HEK293 (cell line): ENCODE results near the gene ATP5ME.
A peak's percentile ranks its signal among the peaks of the same experiment; 100 is the strongest.

ENCODE experiments used
- PRDM1 ChIP-seq: fragments of 450-650 bp; formaldehyde crosslinking; IDR thresholded peaks from 2 replicates; pipeline ENCODE4; 2016; ENCODE audit warnings: missing biosample characterization, missing genetic modification characterization
- SP2 ChIP-seq: fragments of 450-650 bp; formaldehyde crosslinking; IDR thresholded peaks from 2 replicates; pipeline ENCODE4 v1.5.1; 2016; ENCODE audit warnings: missing biosample characterization, missing genetic modification characterization
- ZEB2 ChIP-seq: fragments of 450-650 bp; formaldehyde crosslinking; IDR thresholded peaks from 2 replicates; pipeline ENCODE4 v1.5.1; 2016; ENCODE audit warnings: missing biosample characterization, missing genetic modification characterization
- ZIC2 ChIP-seq: fragments of 450-650 bp; formaldehyde crosslinking; IDR thresholded peaks from 2 replicates; pipeline ENCODE4 v1.5.1; 2016; ENCODE audit warnings: missing biosample characterization, missing genetic modification characterization
- ZNF140 ChIP-seq: fragments of 450-650 bp; formaldehyde crosslinking; IDR thresholded peaks from 2 replicates; pipeline ENCODE4 v1.5.1; 2016; ENCODE audit warnings: missing biosample characterization, missing genetic modification characterization
- ZNF184 ChIP-seq: fragments of 450-650 bp; IDR thresholded peaks from 2 replicates; pipeline ENCODE4 v1.5.1; 2018; ENCODE audit warnings: missing biosample characterization, mild to moderate bottlenecking, missing genetic modification characterization
- ZNF423 ChIP-seq: fragments of 450-650 bp; formaldehyde crosslinking; IDR thresholded peaks from 2 replicates; pipeline ENCODE4 v1.5.1; 2016; ENCODE audit warnings: missing biosample characterization, missing genetic modification characterization
- ZNF558 ChIP-seq: fragments of 450-650 bp; formaldehyde crosslinking; IDR thresholded peaks from 2 replicates; pipeline ENCODE4 v1.5.1; 2016; ENCODE audit warnings: missing biosample characterization, missing genetic modification characterization
- ZNF639 ChIP-seq: fragments of 450-650 bp; formaldehyde crosslinking; IDR thresholded peaks from 2 replicates; pipeline ENCODE4 v1.5.1; 2016; ENCODE audit warnings: missing biosample characterization, missing genetic modification characterization
- ZNF792 ChIP-seq: fragments of 450-650 bp; formaldehyde crosslinking; IDR thresholded peaks from 2 replicates; pipeline ENCODE4 v1.5.1; 2016; ENCODE audit warnings: missing biosample characterization, missing genetic modification characterization
- ZSCAN23 ChIP-seq: fragments of 450-650 bp; formaldehyde crosslinking; IDR thresholded peaks from 2 replicates; pipeline ENCODE4 v1.5.1; 2016; ENCODE audit warnings: missing biosample characterization, missing genetic modification characterization
- ZSCAN30 ChIP-seq: fragments of 450-650 bp; IDR thresholded peaks from 2 replicates; pipeline ENCODE4 v1.5.1; 2018; ENCODE audit warnings: missing biosample characterization, mild to moderate bottlenecking, missing genetic modification characterization, moderate library complexity
- TF ChIP-seq, protein P1 (sequence below): fragments of 450-650 bp; formaldehyde crosslinking; IDR thresholded peaks from 2 replicates; pipeline ENCODE4 v1.5.1; 2017; ENCODE audit warnings: missing biosample characterization, missing genetic modification characterization
- TF ChIP-seq, protein P2 (sequence below): fragments of 450-650 bp; formaldehyde crosslinking; IDR thresholded peaks from 2 replicates; pipeline ENCODE4 v1.5.1; 2017; ENCODE audit warnings: missing biosample characterization, missing genetic modification characterization
- TF ChIP-seq, protein P3 (sequence below): fragments of 450-650 bp; formaldehyde crosslinking; IDR thresholded peaks from 2 replicates; pipeline ENCODE4 v1.5.1; 2017; ENCODE audit warnings: missing biosample characterization, missing genetic modification characterization
- TF ChIP-seq, protein P4 (sequence below): fragments of 450-650 bp; formaldehyde crosslinking; IDR thresholded peaks from 2 replicates; pipeline ENCODE4 v1.5.1; 2016; ENCODE audit warnings: missing biosample characterization, missing genetic modification characterization

ATP5ME gene

GRCh38 chr4:675980-676870, 2.1 kb upstream of the ATP5ME start (continued):
- no peak for TF ChIP-seq ZNF423 (tag by site-specific recombination)
- no peak for TF ChIP-seq ZNF639 (tag by site-specific recombination)
- TF ChIP-seq ZSCAN23 (tag by site-specific recombination) = no peak
- TF ChIP-seq ZNF184 (tag by site-specific recombination) = no peak
- TF ChIP-seq, protein P1, sequence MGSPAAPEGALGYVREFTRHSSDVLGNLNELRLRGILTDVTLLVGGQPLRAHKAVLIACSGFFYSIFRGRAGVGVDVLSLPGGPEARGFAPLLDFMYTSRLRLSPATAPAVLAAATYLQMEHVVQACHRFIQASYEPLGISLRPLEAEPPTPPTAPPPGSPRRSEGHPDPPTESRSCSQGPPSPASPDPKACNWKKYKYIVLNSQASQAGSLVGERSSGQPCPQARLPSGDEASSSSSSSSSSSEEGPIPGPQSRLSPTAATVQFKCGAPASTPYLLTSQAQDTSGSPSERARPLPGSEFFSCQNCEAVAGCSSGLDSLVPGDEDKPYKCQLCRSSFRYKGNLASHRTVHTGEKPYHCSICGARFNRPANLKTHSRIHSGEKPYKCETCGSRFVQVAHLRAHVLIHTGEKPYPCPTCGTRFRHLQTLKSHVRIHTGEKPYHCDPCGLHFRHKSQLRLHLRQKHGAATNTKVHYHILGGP (tag by site-specific recombination) = no peak
- no peak for TF ChIP-seq ZNF140 (tag by site-specific recombination)
- TF ChIP-seq, protein P2, sequence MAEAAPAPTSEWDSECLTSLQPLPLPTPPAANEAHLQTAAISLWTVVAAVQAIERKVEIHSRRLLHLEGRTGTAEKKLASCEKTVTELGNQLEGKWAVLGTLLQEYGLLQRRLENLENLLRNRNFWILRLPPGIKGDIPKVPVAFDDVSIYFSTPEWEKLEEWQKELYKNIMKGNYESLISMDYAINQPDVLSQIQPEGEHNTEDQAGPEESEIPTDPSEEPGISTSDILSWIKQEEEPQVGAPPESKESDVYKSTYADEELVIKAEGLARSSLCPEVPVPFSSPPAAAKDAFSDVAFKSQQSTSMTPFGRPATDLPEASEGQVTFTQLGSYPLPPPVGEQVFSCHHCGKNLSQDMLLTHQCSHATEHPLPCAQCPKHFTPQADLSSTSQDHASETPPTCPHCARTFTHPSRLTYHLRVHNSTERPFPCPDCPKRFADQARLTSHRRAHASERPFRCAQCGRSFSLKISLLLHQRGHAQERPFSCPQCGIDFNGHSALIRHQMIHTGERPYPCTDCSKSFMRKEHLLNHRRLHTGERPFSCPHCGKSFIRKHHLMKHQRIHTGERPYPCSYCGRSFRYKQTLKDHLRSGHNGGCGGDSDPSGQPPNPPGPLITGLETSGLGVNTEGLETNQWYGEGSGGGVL (tag by site-specific recombination) = no peak
- TF ChIP-seq SP2 (tag by site-specific recombination) = no peak
- TF ChIP-seq ZSCAN30 = no peak
- no peak for TF ChIP-seq ZEB2 (tag by site-specific recombination)
- no peak for TF ChIP-seq PRDM1 (tag by site-specific recombination)
- no peak for TF ChIP-seq ZNF792
- TF ChIP-seq, protein P3, sequence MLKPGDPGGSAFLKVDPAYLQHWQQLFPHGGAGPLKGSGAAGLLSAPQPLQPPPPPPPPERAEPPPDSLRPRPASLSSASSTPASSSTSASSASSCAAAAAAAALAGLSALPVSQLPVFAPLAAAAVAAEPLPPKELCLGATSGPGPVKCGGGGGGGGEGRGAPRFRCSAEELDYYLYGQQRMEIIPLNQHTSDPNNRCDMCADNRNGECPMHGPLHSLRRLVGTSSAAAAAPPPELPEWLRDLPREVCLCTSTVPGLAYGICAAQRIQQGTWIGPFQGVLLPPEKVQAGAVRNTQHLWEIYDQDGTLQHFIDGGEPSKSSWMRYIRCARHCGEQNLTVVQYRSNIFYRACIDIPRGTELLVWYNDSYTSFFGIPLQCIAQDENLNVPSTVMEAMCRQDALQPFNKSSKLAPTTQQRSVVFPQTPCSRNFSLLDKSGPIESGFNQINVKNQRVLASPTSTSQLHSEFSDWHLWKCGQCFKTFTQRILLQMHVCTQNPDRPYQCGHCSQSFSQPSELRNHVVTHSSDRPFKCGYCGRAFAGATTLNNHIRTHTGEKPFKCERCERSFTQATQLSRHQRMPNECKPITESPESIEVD (tag by site-specific recombination) = no peak
- TF ChIP-seq, protein P4, sequence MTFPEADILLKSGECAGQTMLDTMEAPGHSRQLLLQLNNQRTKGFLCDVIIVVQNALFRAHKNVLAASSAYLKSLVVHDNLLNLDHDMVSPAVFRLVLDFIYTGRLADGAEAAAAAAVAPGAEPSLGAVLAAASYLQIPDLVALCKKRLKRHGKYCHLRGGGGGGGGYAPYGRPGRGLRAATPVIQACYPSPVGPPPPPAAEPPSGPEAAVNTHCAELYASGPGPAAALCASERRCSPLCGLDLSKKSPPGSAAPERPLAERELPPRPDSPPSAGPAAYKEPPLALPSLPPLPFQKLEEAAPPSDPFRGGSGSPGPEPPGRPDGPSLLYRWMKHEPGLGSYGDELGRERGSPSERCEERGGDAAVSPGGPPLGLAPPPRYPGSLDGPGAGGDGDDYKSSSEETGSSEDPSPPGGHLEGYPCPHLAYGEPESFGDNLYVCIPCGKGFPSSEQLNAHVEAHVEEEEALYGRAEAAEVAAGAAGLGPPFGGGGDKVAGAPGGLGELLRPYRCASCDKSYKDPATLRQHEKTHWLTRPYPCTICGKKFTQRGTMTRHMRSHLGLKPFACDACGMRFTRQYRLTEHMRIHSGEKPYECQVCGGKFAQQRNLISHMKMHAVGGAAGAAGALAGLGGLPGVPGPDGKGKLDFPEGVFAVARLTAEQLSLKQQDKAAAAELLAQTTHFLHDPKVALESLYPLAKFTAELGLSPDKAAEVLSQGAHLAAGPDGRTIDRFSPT = no peak
- no peak for TF ChIP-seq ZNF558
- peak; percentile 81 for TF ChIP-seq ZIC2 (tag by site-specific recombination)
